ENCODE data around the gene PLXNA4. TPM values are rescaled to one million over a fixed set of nuclear protein-coding genes. Genes with fewer than 3 reads are reported as not detected.
A peak's percentile ranks its signal among the peaks of the same experiment; 100 is the strongest.

PLXNA4 gene
- total RNA-seq, 1 experiment from 2014 or later, result 0.81 TPM

- Mint-ChIP-seq H3K36me3 (no peaks in the 10 kb centered on the region), H3K4me3 (no peak overlapping the region), H3K27ac (no peak overlapping the region), H3K9me3 (no peaks in the 10 kb centered on the region), H3K27me3 (ENCODE audit: low read depth) (peaks cover 3% of the 10 kb centered on the region; the same call in 1 of the 2 replicates), H3K4me1 (peaks cover 3% of the 10 kb centered on the region; the same call in 1 of the 2 replicates)
- DNase-seq (ENCODE audit: low spot score) (no peak), ATAC-seq (no peak)
- ChIA-PET POLR2A (interaction anchor here (0.6 kb wide), 1 partner anchor 795 kb away, joined by 3 read pairs; no protein-coding TSS in a partner anchor), CTCF (interaction anchor here (0.9 to 2.1 kb wide), 5 partner anchors 9 to 191 kb away, joined by 3 to 16 read pairs (median 7); no protein-coding TSS in a partner anchor)
- TF ChIP-seq NR3C1 (CRISPR knock-in tag; conservative IDR thresholded peaks at IDR 0.05; ENCODE audit: low read depth) (no peak), ZNF671 (CRISPR knock-in tag; IDR thresholded peaks at IDR 0.05) (no peak), FOXK1 (CRISPR knock-in tag; IDR thresholded peaks at IDR 0.05) (no peak), TP53 (CRISPR knock-in tag; IDR thresholded peaks at IDR 0.05) (no peak)
These were observed 66.6 kb downstream of the PLXNA4 start for GRCh38 chr7:132509643-132510042.

GRCh38 chr7:132508724-132509353 lies 67.4 kb downstream of the PLXNA4 start:
- no peak for TF ChIP-seq OVOL2 (CRISPR knock-in tag; IDR thresholded peaks at IDR 0.05; ENCODE audit: borderline replicate concordance)
- TF ChIP-seq, protein P1, sequence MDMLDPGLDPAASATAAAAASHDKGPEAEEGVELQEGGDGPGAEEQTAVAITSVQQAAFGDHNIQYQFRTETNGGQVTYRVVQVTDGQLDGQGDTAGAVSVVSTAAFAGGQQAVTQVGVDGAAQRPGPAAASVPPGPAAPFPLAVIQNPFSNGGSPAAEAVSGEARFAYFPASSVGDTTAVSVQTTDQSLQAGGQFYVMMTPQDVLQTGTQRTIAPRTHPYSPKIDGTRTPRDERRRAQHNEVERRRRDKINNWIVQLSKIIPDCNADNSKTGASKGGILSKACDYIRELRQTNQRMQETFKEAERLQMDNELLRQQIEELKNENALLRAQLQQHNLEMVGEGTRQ (CRISPR knock-in tag; IDR thresholded peaks at IDR 0.05), result 0 out of 2 replicates have a peak, but pooled peaks have one; percentile 15
- TF ChIP-seq, protein P2, sequence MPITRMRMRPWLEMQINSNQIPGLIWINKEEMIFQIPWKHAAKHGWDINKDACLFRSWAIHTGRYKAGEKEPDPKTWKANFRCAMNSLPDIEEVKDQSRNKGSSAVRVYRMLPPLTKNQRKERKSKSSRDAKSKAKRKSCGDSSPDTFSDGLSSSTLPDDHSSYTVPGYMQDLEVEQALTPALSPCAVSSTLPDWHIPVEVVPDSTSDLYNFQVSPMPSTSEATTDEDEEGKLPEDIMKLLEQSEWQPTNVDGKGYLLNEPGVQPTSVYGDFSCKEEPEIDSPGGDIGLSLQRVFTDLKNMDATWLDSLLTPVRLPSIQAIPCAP (CRISPR knock-in tag; IDR thresholded peaks at IDR 0.05), result no peak
- Mint-ChIP-seq H3K9me3 (no peaks in the 10 kb centered on the region), H3K4me1 (peaks cover 3% of the 10 kb centered on the region; the same call in 1 of the 2 replicates), H3K4me3 (no peak overlapping the region), H3K27ac (no peak overlapping the region), H3K27me3 (ENCODE audit: low read depth) (peaks cover 3% of the 10 kb centered on the region; the same call in 1 of the 2 replicates), H3K36me3 (no peaks in the 10 kb centered on the region)
- ATAC-seq (peak; percentile 71), DNase-seq (ENCODE audit: low spot score) (peak; percentile 19)
- POLR2A ChIA-PET, result no interaction called here
- CTCF ChIA-PET, result interaction anchor here (0.9 to 2.1 kb wide), 5 partner anchors 10 to 190 kb away, joined by 3 to 16 read pairs (median 7); no protein-coding TSS in a partner anchor

- POLR2A ChIA-PET, result no interaction called here
- no peak overlapping the region for H3K27ac Mint-ChIP-seq
- no peak overlapping the region for H3K4me3 Mint-ChIP-seq
- no peaks in the 10 kb centered on the region for H3K27me3 Mint-ChIP-seq (ENCODE audit: low read depth)
- CTCF ChIA-PET, result interaction anchor here (0.6 to 2.8 kb wide), 3 partner anchors 13 to 75 kb away, joined by 3 to 10 read pairs (median 5); no protein-coding TSS in a partner anchor
- no peaks in the 10 kb centered on the region for H3K36me3 Mint-ChIP-seq
- H3K4me1 Mint-ChIP-seq, result peaks cover 8% of the 10 kb centered on the region
- TF ChIP-seq NFATC4 (CRISPR knock-in tag; IDR thresholded peaks at IDR 0.05) (no peak), TEAD1 (CRISPR knock-in tag; IDR thresholded peaks at IDR 0.05) (no peak), MAX (CRISPR knock-in tag; IDR thresholded peaks at IDR 0.05) (no peak), SMAD4 (CRISPR knock-in tag; IDR thresholded peaks at IDR 0.05) (no peak), ATF1 (CRISPR knock-in tag; IDR thresholded peaks at IDR 0.05) (no peak), ZNF671 (CRISPR knock-in tag; IDR thresholded peaks at IDR 0.05) (no peak), JAZF1 (CRISPR knock-in tag; IDR thresholded peaks at IDR 0.05) (no peak), ELF4 (CRISPR knock-in tag; IDR thresholded peaks at IDR 0.05; ENCODE audit: low read depth) (no peak)
- TF ChIP-seq, protein P1 (CRISPR knock-in tag; IDR thresholded peaks at IDR 0.05), result no peak
- TF ChIP-seq, protein P3, sequence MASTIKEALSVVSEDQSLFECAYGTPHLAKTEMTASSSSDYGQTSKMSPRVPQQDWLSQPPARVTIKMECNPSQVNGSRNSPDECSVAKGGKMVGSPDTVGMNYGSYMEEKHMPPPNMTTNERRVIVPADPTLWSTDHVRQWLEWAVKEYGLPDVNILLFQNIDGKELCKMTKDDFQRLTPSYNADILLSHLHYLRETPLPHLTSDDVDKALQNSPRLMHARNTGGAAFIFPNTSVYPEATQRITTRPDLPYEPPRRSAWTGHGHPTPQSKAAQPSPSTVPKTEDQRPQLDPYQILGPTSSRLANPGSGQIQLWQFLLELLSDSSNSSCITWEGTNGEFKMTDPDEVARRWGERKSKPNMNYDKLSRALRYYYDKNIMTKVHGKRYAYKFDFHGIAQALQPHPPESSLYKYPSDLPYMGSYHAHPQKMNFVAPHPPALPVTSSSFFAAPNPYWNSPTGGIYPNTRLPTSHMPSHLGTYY (CRISPR knock-in tag; IDR thresholded peaks at IDR 0.05), result no peak
- TF ChIP-seq, protein P4, sequence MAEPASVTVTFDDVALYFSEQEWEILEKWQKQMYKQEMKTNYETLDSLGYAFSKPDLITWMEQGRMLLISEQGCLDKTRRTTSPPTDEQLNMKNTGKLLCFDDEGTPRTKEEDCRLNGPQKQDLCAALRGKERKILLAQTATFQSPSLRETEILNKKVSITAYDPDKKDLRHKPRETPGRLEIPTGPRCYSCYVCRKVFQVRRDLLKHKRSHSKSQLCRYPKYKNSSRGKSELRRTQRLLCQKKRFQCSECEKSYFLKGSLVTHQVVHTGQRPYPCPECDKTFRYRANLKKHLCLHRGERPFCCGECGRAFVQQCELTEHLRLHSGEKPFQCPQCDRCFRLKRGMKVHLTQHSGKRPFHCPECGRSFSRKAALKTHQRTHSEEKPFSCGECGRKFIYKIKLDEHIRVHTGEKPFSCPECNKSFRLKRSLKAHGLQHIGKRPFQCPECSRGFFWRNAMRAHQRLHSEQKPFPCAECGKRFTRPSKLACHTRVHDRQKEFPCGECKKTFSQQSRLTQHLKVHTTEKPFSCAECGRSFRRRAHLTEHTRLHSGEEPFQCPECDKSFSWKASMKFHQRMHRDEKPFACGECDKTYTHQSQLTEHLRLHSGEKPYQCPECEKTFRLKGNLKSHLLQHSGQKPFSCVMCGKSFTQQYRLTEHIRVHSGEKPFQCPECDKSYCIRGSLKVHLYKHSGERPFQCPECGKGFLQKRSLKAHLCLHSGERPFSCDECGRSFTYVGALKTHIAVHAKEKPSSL (CRISPR knock-in tag; conservative IDR thresholded peaks at IDR 0.05), result no peak
- TF ChIP-seq, protein P5, sequence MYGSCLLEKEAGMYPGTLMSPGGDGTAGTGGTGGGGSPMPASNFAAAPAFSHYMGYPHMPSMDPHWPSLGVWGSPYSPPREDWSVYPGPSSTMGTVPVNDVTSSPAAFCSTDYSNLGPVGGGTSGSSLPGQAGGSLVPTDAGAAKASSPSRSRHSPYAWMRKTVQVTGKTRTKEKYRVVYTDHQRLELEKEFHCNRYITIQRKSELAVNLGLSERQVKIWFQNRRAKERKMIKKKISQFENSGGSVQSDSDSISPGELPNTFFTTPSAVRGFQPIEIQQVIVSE (CRISPR knock-in tag; IDR thresholded peaks at IDR 0.05; ENCODE audit: borderline replicate concordance), result no peak
- ATAC-seq (no peak), DNase-seq (ENCODE audit: low spot score) (no peak)
- H3K9me3 Mint-ChIP-seq, result no peaks in the 10 kb centered on the region
These were observed 71.4 kb downstream of the PLXNA4 start for GRCh38 chr7:132504852-132505251.

All from WTC11 (cell line).